GM21723 (cell line): ENCODE measurements around the gene TUBB4A.
"Not testable (repeated sequence)": the region's sequence is repeated elsewhere in the genome, so short reads cannot be mapped to it uniquely, and the experiment has no call there.

Source experiments
- ATAC-seq: cut with Tn5 transposase; IDR thresholded peaks from one replicate; pipeline ENCODE4 v1.9.1; 2021; ENCODE audit warnings: mild to moderate bottlenecking, moderate library complexity; ENCODE audit not compliant: unreplicated experiment

Gene TUBB4A

DNA sequence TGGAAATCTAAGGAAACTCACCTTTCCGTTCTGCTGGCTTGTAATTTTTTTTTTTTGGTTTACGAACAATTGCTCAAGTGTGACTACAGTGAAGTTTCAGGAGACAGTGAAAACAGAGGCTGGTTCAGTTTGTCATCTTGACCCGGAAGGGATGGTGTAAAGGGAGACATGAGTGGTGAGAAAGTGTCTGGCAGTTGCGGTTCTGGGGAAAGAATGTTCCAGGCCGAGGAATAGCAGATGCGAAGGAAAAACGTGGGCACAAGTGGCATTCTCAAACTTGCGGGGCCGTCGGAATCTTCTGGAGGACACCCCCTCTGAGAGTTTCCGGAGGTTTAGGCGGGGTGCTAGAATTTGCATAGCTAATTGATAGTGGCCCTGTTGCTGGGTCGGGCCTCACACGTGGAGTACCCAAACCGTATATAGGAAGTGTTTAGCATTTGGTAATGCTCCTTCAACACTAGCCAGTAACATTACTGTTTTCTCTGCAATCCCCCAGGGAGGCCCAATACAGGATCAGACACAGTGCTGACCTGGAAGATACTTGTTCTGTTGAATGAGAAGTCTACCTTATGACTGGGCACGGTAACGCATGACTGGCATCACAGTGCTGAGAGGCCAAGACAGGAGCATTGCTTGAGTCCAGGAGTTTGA is 25.9 kb upstream of the TUBB4A start:
- peak; percentile 53 for ATAC-seq

- no peak for ATAC-seq
Observed at GRCh38 chr19:6524311-6524710, 22.2 kb upstream of the TUBB4A start.

DNA sequence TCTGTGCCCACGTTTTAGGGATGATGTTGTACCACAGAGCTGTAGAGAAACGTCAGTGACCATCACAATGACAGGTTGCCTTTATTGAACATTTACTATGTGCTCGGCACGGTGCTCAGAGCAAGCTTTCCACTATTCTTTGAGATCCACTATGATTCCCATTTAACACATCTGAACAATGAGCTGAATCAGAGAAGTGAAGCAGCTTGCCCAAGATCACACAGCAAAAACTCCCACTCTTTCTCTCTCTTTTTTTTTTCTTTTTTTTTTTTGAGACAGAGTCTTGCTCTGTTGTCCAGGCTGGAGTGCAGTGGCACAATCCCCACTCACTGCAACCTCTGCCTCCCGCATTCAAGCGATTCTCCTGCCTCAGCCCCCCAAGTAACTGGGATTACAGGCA is 20.6 kb upstream of the TUBB4A start:
- ATAC-seq, result no peak

DNA sequence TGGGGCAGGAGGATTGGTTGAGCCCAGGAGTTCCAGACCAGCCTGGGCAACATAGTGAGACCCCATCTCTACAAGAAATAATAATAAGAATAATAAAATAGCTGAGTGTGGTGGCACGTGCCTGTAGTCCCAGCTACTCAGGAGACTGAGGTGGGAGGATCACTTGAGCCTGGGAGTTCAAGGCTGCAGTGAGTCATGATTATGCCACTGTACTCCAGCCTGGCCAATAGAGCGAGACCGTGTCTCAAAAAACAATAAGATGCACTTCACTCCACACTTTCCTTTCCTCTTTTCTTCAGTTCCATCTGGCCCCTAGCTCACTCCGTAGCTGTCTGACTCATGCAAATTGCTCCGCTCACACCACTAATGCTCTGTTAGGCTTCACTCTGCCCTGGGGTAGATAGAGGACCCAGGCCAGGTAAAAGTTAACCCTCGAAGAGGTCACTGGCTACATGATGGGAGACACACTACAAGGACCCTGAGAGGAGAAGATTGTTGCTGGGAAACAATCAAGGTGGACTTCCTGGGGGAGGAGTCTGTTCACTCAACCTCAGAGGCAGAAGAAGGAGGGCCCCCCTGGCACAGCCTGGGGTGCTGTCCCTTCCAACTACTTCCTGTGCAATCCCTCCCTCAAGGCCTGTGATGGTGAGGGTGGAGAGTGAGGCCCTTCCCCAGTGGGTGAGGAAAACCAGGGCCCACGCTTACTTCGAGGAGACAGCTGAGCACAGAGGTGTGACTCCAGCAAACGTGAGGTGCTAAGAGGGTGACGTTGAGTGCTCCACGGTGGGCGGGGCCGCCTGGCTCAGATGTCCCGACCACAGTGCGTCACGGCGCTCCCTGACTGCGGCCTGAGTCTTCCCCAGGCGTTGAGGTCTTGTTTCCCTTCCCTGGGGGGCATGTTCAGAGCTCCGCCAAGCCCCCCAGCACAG is 19.9 kb upstream of the TUBB4A start:
- peak; percentile 47 for ATAC-seq

DNA sequence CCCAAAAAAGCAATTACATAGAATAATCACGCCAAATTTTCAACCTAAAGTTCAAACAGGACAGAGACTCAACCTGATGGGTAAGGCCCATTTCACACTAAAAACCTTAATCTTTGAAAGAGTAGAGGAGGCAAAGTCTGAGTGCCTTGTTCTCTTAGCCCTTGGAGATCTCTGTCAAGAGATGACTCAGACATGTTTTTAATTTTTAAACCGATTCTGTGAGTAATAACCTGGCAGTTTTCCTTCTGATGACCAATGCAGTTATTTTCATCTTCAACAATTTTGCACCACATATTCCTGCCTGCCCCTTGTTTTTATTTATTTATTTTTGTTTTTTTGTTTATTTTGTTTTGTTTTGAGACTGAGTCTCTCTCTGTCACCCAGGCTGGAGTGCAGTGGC is 17.2 kb upstream of the TUBB4A start:
- ATAC-seq, result no peak

GRCh38 chr19:6518145-6518911 is 16.2 kb upstream of the TUBB4A start:
- ATAC-seq, result no peak

DNA sequence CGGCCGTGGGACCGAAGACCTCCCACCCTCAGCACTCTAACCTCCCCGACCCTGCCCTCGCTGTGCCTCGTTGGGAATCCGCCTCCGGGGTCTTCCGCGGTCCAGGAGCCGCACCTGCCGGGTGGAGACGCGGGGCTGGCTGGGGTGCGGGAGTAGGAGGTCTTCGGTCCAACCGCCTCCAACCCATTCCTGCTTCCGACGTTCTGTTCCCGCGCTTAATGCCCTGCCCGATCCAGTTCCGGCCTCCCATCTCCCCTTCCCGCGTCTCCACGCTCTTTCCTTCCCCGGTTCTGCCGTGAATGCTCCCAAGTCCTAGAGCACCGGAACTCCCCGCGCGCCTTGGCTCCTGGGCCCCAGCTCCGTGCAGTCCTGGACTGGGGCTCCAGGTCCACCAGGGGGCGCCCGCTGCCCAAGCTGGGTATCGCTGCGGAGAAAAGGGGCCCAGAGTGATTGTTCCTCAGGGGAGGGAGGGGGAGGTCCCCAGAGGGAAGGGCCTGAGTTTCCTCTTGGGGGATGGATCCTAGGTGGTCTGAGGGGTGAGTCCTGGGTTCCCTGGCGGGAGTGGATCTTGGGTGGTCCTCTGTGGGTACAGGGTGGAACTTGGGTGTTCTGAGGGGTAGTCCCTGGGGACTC is 14.7 kb upstream of the TUBB4A start:
- peak; percentile 44 for ATAC-seq

DNA sequence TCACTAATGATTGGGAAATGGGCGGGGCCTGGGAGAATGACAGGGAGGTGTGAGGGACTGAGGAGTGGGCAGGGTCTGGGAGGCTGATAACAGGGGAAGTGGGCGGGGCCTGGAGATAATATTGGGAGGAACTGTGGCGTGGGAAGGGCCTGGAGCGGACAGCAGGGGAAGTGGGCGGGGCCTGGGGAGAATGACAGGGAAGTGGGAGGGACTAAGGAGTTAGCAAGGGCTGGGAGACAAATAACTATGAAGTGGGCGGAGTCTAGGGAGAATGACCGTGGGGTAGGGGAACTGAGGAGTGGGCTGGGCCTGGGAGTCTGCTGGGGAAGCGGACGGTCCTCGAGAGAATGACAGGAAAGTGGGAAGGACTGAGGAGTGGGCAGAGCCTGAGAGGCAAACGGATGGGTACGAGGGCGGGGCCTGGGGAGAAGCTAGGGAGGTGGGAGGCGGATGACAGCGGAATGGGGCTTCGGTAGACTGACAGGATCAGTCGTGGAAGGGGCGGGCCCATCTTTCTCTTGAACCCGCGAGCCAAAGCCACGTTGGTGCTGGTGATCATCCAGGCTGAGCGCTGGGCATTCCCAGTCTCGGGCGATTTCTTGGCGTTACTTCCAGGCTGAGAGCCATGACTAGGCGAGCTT is 14.0 kb upstream of the TUBB4A start:
- ATAC-seq, result peak; percentile 30

GRCh38 chr19:6514926-6515544 is 12.9 kb upstream of the TUBB4A start:
- no peak for ATAC-seq

DNA sequence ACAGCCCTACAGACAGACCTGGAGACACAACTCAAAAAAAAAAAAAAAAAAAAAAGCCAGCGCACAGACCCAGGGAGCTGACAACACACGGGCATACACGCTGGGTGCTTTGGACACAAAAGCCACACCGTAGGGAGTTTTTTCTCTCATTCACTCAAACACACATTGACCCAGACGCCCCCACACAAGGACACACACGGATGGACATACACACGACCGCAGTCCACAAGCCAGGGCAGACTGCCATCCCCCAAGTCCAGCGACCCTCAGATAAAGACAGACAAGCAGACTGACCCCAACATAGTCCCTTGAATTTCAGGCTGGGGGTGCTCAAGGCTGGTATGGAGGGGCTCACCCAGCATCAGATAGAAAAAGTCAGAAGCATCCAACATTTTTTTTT is 12.0 kb upstream of the TUBB4A start:
- ATAC-seq, result no peak

- ATAC-seq, result no peak
Observed at GRCh38 chr19:6510618-6511017, 8.5 kb upstream of the TUBB4A start.

DNA sequence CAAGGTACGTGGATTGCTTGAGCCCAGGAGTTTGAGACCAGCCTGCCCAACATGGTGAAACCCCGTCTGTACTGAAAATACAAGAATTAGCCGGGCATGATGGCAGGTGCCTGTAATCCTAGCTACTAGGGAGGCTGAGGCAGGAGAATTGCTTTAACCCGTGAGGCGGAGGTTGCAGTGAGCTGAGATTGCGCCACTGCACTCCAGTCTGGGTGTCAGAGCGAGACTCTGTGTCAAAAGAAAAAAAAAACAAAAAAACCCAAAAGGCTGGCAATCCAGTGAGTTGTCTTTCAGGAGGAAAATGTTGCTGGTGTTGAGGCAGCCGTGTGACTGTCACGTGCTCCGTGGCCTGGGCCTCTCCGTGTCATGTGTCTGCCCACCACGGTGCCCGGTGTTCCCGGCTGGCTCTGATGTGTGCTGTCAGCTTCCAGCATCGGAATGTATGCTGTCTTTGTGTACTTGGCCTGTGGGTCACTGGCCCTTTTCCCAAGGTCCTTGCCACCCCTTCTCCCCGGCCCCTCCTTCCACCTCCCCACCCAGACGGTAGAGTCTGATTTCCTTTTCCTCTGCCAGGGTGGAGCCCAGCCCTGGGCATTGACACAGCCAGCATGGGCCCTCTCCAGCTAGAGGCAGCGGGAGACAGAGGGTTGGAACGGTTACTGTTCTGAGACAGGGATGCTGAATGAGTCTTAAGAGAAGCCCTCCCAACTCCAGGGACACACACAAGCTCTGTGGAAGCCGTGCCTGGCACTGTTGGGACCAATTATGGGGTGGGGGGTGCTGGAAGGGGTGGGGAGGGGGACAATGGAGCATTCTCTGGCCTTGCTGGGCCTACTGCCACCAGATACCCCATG is 7.2 kb upstream of the TUBB4A start:
- ATAC-seq, result no peak

GRCh38 chr19:6508028-6508771 is 6.1 kb upstream of the TUBB4A start:
- ATAC-seq, result not testable (repeated sequence)

- no peak for ATAC-seq
Observed at GRCh38 chr19:6503407-6504201, 1.5 kb upstream of the TUBB4A start.

DNA sequence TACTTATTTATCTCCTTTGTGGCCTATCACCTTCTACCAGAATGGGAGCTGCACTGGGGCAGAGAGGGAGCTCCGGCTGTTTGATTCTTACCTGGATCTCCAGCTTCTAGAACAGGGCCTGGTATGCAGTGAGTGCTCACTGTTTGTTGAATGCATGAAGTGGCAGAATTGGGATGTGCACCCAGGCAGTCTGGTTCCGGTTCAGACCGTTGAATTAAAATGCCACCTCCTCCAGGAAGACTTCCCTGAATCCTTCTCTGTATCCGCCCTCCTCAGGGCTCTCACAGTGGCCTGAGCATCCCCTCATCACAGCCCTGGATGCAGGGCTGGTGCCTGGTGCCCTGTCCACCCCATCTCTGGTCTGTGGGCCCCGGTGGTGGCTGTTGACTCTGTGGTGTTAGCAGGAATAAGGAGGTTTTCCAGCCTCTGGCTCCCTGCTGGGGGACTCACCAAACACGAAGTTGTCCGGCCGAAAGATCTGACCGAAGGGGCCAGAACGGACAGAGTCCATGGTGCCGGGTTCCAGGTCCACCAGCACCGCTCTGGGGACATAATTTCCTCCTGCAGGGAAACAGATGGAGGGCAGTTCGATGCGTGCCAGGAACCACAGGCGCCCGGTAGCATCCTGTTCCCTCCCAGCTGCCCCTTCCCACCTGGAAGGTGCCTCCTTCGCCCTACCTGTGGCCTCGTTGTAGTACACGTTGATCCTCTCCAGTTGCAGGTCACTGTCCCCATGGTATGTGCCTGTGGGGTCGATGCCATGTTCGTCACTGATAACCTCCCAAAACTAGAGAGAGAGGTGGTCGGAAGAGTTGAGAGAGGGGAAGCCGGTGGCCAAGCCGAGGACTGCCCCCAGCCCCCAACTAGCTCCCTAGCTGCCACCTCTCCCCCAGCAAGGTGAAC is 1.0 kb downstream of the TUBB4A start:
- no peak for ATAC-seq

- no peak for ATAC-seq
Observed at GRCh38 chr19:6499052-6499790, 2.9 kb downstream of the TUBB4A start.
